Tibial nerve (tissue), 4 donors: ENCODE data around the gene PACSIN2. TPM values are rescaled to one million over a fixed set of nuclear protein-coding genes. Genes with fewer than 3 reads are reported as not detected.

Experiments used
- DNase-seq, 2 donors: peaks; one replicate each; pipeline ENCODE4 v3.0.0-alpha.2; 2019; ENCODE audit warnings: low spot score in 2 of 2
- H3K27ac ChIP-seq, 4 donors: fragments of 200-600 bp; sonication (generic) in 3 of 4; one replicate each; pipeline ENCODE4 v1.5.1; 2017 to 2019; ENCODE audit warnings: mild to moderate bottlenecking in 1 of 4
- H3K27me3 ChIP-seq, 2 donors: fragments of 200-600 bp; sonication (generic) in 1 of 2; one replicate each; pipeline versions ENCODE4 v1.5.1 to v1.6.0; 2017 to 2019
- H3K36me3 ChIP-seq, 3 donors: fragments of 200-600 bp; sonication (generic); one replicate each; pipeline ENCODE4 v1.5.1; 2018 to 2019
- H3K4me1 ChIP-seq, 4 donors: fragments of 200-600 bp; sonication (generic) in 3 of 4; one replicate each; pipeline ENCODE4 v1.5.1; 2017 to 2019
- H3K4me3 ChIP-seq, 4 donors: fragments of 200-600 bp; sonication (generic) in 3 of 4; one replicate each; pipeline ENCODE4 v1.5.1; 2017 to 2019; ENCODE audit warnings: mild to moderate bottlenecking in 1 of 4, moderate library complexity in 1 of 4
- H3K9me3 ChIP-seq, 4 donors: fragments of 200-600 bp; sonication (generic) in 3 of 4; one replicate each; pipeline ENCODE4 v1.5.1; 2017 to 2019
- CTCF ChIP-seq, 5 experiments: fragments of 200-600 bp in 3 of 5; fragments of 450-650 bp in 2 of 5; sonication (generic) in 3 of 5; IDR thresholded peaks; one replicate each; pipeline ENCODE4 v1.5.1; 2016 to 2019; ENCODE audit warnings: antibody characterized with exemption in 5 of 5, mild to moderate bottlenecking in 3 of 5, moderate library complexity in 2 of 5
- EP300 ChIP-seq, 2 donors: sonication (generic); formaldehyde crosslinking; IDR thresholded peaks; one replicate each; pipeline ENCODE4 v1.6.1; 2017; ENCODE audit warnings: antibody characterized with exemption in 2 of 2, mild to moderate bottlenecking in 1 of 2
- POLR2A ChIP-seq, 2 donors: fragments of 450-650 bp; IDR thresholded peaks; one replicate each; pipeline ENCODE4 v1.6.1; 2017; ENCODE audit warnings: antibody characterized with exemption in 2 of 2, mild to moderate bottlenecking in 2 of 2, moderate library complexity in 2 of 2
- WGBS, 2 donors: methylation state at CpG; one replicate each; pipeline ENCODE4 v1.1.5; 2018; 5-methylcytosine and 5-hydroxymethylcytosine counted together
- total RNA-seq, 4 donors: library from RNA; depleted of rRNA; stranded (reverse); fragments of >200 nt; gene quantifications; one replicate each; pipeline ENCODE4 v1.1.0, GENCODE V29; 2016

Gene PACSIN2
- total RNA-seq, 4 donors from 2014 or later: 45.9 to 78.2 (median 59.0) TPM

GRCh38 chr22:42930810-42931420 lies 84.0 kb downstream of the PACSIN2 start:
- H3K9me3 ChIP-seq: no peaks in the 10 kb centered on the region
- H3K36me3 ChIP-seq: no peaks in the 10 kb centered on the region
- TF ChIP-seq EP300 (IDR thresholded peaks at IDR 0.05): no peak
- no peak for TF ChIP-seq CTCF (IDR thresholded peaks at IDR 0.05)
- no peak for TF ChIP-seq POLR2A (IDR thresholded peaks at IDR 0.05)
- DNase-seq: no peak
- no peak overlapping the region for H3K4me3 ChIP-seq
- H3K4me1 ChIP-seq: peaks cover 4 to 91% (median 77%) of the 10 kb centered on the region in 4 donors
- no peaks in the 10 kb centered on the region for H3K27me3 ChIP-seq
- peak overlapping the region; percentile 75 to 98 (median 83) for H3K27ac ChIP-seq
- WGBS, 2 donors: 74 to 80% methylated on average over 9 of the region's 9 CpGs

- Histone ChIP-seq H3K27me3 (no peaks in the 10 kb centered on the region), H3K36me3 (no peaks in the 10 kb centered on the region), H3K27ac (peak overlapping the region; percentile 12 to 98 (median 71)), H3K4me1 (peaks cover 7 to 90% (median 71%) of the 10 kb centered on the region in 4 donors), H3K9me3 (no peaks in the 10 kb centered on the region), H3K4me3 (no peak overlapping the region)
- DNase-seq: no peak
- 28 to 30% methylated on average over 6 of the region's 6 CpGs for WGBS, 2 donors
- TF ChIP-seq POLR2A (IDR thresholded peaks at IDR 0.05) (no peak), EP300 (IDR thresholded peaks at IDR 0.05) (no peak), CTCF (IDR thresholded peaks at IDR 0.05) (no peak)
Measured at GRCh38 chr22:42929838-42930155, 85.2 kb downstream of the PACSIN2 start.

GRCh38 chr22:42928969-42929837 lies 85.7 kb downstream of the PACSIN2 start:
- Histone ChIP-seq H3K36me3 (no peaks in the 10 kb centered on the region), H3K9me3 (no peaks in the 10 kb centered on the region), H3K27me3 (no peaks in the 10 kb centered on the region), H3K4me1 (peaks cover 3 to 84% (median 65%) of the 10 kb centered on the region in 4 donors), H3K4me3 (no peak overlapping the region), H3K27ac (peak overlapping the region in 3 of 4 donors; percentile 58 to 98 (median 84))
- TF ChIP-seq EP300 (IDR thresholded peaks at IDR 0.05) (peak in 1 of 2 donors; percentile 63), CTCF (IDR thresholded peaks at IDR 0.05) (no peak), POLR2A (IDR thresholded peaks at IDR 0.05) (no peak)
- WGBS, 2 donors: 50 to 53% methylated on average over 14 of the region's 14 CpGs
- peak; percentile 48 to 75 for DNase-seq

GRCh38 chr22:42927966-42928365 lies 87.0 kb downstream of the PACSIN2 start:
- Histone ChIP-seq H3K27me3 (no peaks in the 10 kb centered on the region), H3K27ac (peak overlapping the region in 2 of 4 donors; percentile 34 to 98), H3K36me3 (no peaks in the 10 kb centered on the region), H3K4me3 (no peak overlapping the region), H3K9me3 (no peaks in the 10 kb centered on the region), H3K4me1 (peaks cover 3 to 72% (median 54%) of the 10 kb centered on the region in 4 donors)
- TF ChIP-seq EP300 (IDR thresholded peaks at IDR 0.05): no peak
- no peak for TF ChIP-seq POLR2A (IDR thresholded peaks at IDR 0.05)
- TF ChIP-seq CTCF (IDR thresholded peaks at IDR 0.05): no peak
- WGBS, 2 donors: 78 to 86% methylated on average over 6 of the region's 6 CpGs
- no peak for DNase-seq

- no peaks in the 10 kb centered on the region for H3K9me3 ChIP-seq
- no peak overlapping the region for H3K4me3 ChIP-seq
- H3K27me3 ChIP-seq: no peaks in the 10 kb centered on the region
- no peak for TF ChIP-seq EP300 (IDR thresholded peaks at IDR 0.05)
- no peak for TF ChIP-seq POLR2A (IDR thresholded peaks at IDR 0.05)
- no peak for TF ChIP-seq CTCF (IDR thresholded peaks at IDR 0.05)
- no peaks in the 10 kb centered on the region for H3K36me3 ChIP-seq
- peak overlapping the region in 1 of 4 donors; percentile 45 for H3K27ac ChIP-seq
- WGBS, 2 donors: 77 to 78% methylated on average over 5 of the region's 5 CpGs
- no peak for DNase-seq
- H3K4me1 ChIP-seq: peaks cover 3 to 66% (median 43%) of the 10 kb centered on the region in 4 donors
Measured at GRCh38 chr22:42926768-42927167, 88.2 kb downstream of the PACSIN2 start.
